Activated T-cell treated with anti-CD3 and anti-CD28 coated beads, Interleukin-2, amount 50 U/mL, for 72 hours (primary cell): ENCODE measurements around the gene PA2G4. TPM values are rescaled to one million over a fixed set of nuclear protein-coding genes. Genes with fewer than 3 reads are reported as not detected.
"Not testable (repeated sequence)": the region's sequence is repeated elsewhere in the genome, so short reads cannot be mapped to it uniquely, and the experiment has no call there.

Experiments used
- ATAC-seq, 2 donors: fragments of 150-1000 bp; cut with Tn5 transposase; replicated peaks in 1 of 2; 2 replicates each; pipeline ENCODE4 v1.10.0; 2021; ENCODE audit warnings: moderate library complexity in 2 of 2, mild to moderate bottlenecking in 1 of 2
- DNase-seq, 2 donors: peaks; one replicate each; pipeline ENCODE4 v3.0.0; 2021 to 2022; ENCODE audit warnings: mixed read lengths in 1 of 2
- H3K27ac Mint-ChIP-seq: one replicate; pipeline ENCODE4 v1.8.0; 2022; ENCODE audit warnings: mild to moderate bottlenecking, moderate library complexity, mixed read lengths
- H3K27me3 Mint-ChIP-seq: one replicate; pipeline ENCODE4 v1.8.0; 2022; ENCODE audit warnings: low read depth, mixed read lengths
- H3K36me3 Mint-ChIP-seq, 2 donors: one replicate each; pipeline ENCODE4 v1.8.0; 2022; ENCODE audit warnings: mixed read lengths in 2 of 2, mild to moderate bottlenecking in 1 of 2; ENCODE audit not compliant: insufficient read depth in 2 of 2
- H3K4me1 Mint-ChIP-seq: one replicate; pipeline ENCODE4 v1.8.0; 2022; ENCODE audit warnings: low read depth, mixed read lengths
- H3K4me3 Mint-ChIP-seq, 2 donors: one replicate each; pipeline ENCODE4 v1.8.0; 2022; ENCODE audit warnings: mild to moderate bottlenecking in 2 of 2, mixed read lengths in 2 of 2, moderate library complexity in 2 of 2
- H3K9me3 Mint-ChIP-seq, 2 donors: one replicate each; pipeline ENCODE4 v1.8.0; 2022; ENCODE audit warnings: mixed read lengths in 2 of 2
- total RNA-seq, 2 donors: library from RNA; stranded (reverse); gene quantifications; one replicate each; pipeline ENCODE4 v1.2.3, GENCODE V29; 2022

Gene PA2G4
- 100 to 1,000 TPM; 226 to 265 TPM for total RNA-seq

DNA sequence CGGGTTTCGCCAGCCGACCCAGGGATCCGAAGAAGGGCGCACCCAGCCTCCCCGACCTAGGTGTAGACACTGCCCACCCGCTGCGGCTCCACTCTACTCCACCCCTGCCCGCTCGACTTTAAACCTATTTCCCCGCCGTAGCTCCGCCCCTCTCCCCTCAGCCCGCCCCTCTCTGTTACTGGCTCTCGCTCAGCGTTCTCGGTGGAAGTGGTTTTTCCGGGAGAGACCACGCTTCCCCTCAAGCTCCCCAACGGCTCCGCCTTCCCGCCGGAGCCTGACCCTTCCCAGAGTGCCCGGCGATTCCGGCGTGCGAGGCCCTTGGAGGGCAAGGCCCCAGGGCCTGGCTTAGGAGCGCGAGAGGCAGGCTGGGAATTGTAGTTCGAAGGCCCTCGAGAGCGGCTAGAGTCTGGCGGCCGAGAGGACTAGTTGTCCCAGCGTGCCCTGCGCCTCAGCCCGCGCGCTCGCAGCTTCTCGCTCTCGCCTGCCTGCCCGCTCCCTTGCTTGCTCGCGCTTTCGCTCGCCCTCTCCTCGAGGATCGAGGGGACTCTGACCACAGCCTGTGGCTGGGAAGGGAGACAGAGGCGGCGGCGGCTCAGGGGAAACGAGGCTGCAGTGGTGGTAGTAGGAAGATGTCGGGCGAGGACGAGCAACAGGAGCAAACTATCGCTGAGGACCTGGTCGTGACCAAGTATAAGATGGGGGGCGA, at the start of gene PA2G4:
TSS of gene PA2G4 (plus strand) at position 451 of the 706 bp plus-strand sequence. CDS start at position 630, 179 bp downstream.
- peaks cover 49% of the 10 kb centered on the region for H3K4me1 Mint-ChIP-seq

DNA sequence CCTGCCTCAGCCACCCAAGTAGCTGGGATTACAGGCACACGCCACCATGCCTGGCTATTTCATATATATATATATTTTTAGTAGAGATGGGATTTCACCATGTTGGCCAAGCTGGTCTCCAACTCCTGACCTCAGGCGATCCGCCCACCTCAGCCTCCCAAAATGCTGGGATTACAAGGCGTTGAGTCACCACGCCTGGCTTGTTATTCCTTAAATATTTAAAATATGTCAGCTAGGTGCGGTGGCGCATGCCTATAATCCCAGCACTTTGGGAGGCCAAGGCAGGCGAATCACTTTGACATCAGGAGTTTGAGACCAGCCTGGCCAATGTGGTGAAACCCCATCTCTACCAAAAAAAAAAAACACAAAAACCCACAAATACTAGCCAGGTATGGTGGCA, 44.4 kb upstream of the PA2G4 start:
- not testable (repeated sequence) for H3K36me3 Mint-ChIP-seq, ATAC-seq, DNase-seq, H3K9me3 Mint-ChIP-seq, H3K4me3 Mint-ChIP-seq, H3K4me1 Mint-ChIP-seq, H3K27ac Mint-ChIP-seq, H3K27me3 Mint-ChIP-seq

More for the DNA sequence above, at the start of gene PA2G4:
- DNase-seq (peak; percentile 98 to 99), ATAC-seq (peak; percentile 93 to 94)
- H3K27ac Mint-ChIP-seq, result peak within 1 kb of the TSS; percentile 98
- peak within 1 kb of the TSS; percentile 94 to 97 for H3K4me3 Mint-ChIP-seq
- H3K27me3 Mint-ChIP-seq, result no peaks in the 10 kb centered on the region
- no peaks in the 10 kb centered on the region for H3K9me3 Mint-ChIP-seq
- peaks cover 13 to 15% of the 10 kb centered on the region in 2 donors for H3K36me3 Mint-ChIP-seq

DNA sequence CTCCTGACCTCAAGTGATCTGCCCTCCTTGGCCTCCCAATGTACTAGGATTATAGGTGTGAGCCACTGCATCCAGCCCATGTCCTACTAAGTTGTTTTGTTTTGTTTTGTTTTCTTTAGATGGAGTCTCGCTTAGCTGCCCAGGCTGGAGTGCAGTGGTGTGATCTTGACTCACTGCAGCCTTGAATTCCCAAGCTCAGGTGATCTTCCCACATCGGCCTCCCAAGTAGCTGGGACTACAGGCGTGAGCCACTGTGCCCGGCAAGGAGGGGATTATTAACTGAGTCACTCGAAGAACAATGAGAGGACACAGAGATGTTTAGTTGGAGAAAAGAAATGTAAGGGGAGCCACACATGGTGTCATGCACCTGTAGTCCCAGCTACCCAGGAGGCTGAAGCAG, 42.4 kb upstream of the PA2G4 start:
- H3K4me3 Mint-ChIP-seq, result no peak overlapping the region
- H3K27ac Mint-ChIP-seq, result no peak overlapping the region
- H3K27me3 Mint-ChIP-seq, result no peaks in the 10 kb centered on the region
- no peaks in the 10 kb centered on the region for H3K36me3 Mint-ChIP-seq
- H3K9me3 Mint-ChIP-seq, result no peaks in the 10 kb centered on the region
- DNase-seq (no peak), ATAC-seq (no peak)
- peaks cover 4% of the 10 kb centered on the region for H3K4me1 Mint-ChIP-seq

DNA sequence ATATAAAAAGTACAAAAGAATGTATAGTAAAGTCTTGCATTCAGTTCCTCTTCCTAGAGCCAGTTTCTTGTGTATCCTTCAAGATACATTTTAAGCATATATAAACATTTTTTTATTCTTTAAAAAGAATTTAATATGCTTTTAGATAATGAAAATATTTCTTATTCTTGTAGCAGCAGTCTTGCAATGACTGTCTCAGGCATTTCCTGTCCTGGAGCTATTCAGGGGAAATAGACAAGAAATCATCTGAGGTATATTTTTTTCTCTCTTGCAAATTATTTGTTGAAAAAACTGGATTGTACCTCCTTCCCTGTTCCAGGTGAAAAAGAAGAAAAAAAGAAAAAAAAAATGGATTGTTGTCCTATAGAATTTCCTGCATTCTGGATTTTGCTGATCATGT, 41.4 kb upstream of the PA2G4 start:
- DNase-seq (no peak), ATAC-seq (no peak)
- no peak overlapping the region for H3K4me3 Mint-ChIP-seq
- no peaks in the 10 kb centered on the region for H3K9me3 Mint-ChIP-seq
- peaks cover 7% of the 10 kb centered on the region for H3K4me1 Mint-ChIP-seq
- H3K27ac Mint-ChIP-seq, result no peak overlapping the region
- no peaks in the 10 kb centered on the region for H3K36me3 Mint-ChIP-seq
- no peaks in the 10 kb centered on the region for H3K27me3 Mint-ChIP-seq

DNA sequence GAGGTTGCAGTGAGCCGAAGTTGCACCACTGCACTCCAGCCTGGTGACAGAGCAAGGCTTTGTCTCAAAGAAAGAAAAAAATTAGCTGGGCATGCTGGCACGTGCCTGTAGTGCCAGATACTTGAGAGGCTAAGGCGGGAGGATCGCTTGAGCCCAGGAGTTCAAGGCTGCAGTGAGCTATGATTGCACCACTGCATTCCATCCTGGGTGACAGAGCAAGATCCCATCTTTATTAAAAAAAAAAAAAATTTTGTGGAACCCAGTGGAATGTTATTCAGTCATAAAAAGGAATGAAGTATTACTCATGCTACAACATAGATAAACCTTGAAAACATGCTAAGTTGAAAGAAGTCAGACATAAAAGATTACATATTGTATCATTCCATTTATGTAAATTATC, 32.7 kb upstream of the PA2G4 start:
- no peak for DNase-seq
- H3K36me3 Mint-ChIP-seq, result no peaks in the 10 kb centered on the region
- no peaks in the 10 kb centered on the region for H3K27me3 Mint-ChIP-seq
- no peak overlapping the region for H3K27ac Mint-ChIP-seq
- no peaks in the 10 kb centered on the region for H3K9me3 Mint-ChIP-seq
- ATAC-seq, result no peak
- peaks cover 6% of the 10 kb centered on the region for H3K4me1 Mint-ChIP-seq
- no peak overlapping the region for H3K4me3 Mint-ChIP-seq

DNA sequence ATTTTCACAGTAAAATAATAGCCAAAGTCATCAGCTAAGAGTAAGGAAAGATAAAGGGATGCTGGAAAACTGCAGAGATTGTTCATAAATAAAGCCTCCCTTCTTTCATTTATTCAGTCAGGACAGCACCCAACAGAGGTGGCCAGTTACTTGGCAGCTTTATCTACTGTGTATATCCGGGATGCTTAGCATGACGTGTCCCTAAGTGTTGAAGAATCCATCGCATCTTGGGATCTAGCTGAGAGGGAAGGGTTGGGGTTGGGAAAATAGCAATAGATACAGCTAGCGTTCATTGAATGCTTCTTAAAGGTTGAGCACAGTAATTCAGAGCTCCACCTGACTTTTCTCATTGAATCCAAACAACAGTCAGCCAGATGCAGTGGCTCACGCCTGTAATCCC, 30.0 kb upstream of the PA2G4 start:
- no peak for ATAC-seq
- Mint-ChIP-seq H3K36me3 (no peaks in the 10 kb centered on the region), H3K27ac (no peak overlapping the region), H3K9me3 (no peaks in the 10 kb centered on the region), H3K4me3 (no peak overlapping the region), H3K4me1 (no peaks in the 10 kb centered on the region), H3K27me3 (no peaks in the 10 kb centered on the region)
- DNase-seq, result no peak

DNA sequence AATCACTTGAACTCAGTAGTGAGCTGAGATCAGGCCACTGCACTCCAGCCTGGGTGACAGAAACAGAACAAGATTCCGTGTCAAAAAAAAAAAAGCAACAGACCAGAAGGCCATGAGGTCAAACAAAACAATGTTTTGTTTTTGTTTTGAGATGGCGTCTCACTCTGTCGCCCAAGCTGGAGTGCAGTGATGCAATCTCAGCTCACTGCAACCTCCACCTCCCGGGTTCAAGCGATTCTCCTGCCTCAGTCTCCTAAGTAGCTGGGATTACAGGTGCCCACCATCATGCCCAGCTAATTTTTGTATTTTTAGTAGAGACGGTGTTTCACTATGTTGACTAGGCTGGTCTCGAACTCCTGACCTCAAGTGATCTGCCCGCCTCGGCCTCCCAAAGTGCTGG, 26.4 kb upstream of the PA2G4 start:
- H3K4me1 Mint-ChIP-seq, H3K36me3 Mint-ChIP-seq, H3K9me3 Mint-ChIP-seq, DNase-seq, ATAC-seq, H3K27ac Mint-ChIP-seq: not testable (repeated sequence)
- H3K27me3 Mint-ChIP-seq, result peaks cover 12% of the 10 kb centered on the region
- H3K4me3 Mint-ChIP-seq, result peak overlapping the region in 1 of 2 donors; percentile 36

DNA sequence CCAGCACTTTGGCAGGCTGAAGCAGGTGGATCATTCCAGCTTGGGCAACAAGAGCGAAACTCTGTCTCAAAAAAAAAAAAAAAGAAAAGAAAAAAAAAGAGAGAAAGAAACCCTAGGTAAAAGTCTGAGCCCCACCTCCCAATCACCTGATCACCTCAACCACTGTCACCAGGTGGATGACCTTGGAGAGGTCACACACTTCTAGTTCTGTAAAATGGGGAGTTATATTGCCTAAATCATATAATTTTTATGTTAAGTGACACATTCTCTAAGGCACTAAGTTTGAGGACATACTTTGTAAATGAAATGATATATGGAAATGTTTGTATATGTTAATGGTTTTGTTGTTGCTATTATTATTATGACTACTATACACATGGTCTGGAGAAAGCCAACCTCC, 25.9 kb upstream of the PA2G4 start:
- ATAC-seq (no peak), DNase-seq (no peak)
- no peaks in the 10 kb centered on the region for H3K36me3 Mint-ChIP-seq
- peaks cover 4% of the 10 kb centered on the region for H3K4me1 Mint-ChIP-seq
- peaks cover 12% of the 10 kb centered on the region for H3K27me3 Mint-ChIP-seq
- peak overlapping the region; percentile 82 to 88 for H3K4me3 Mint-ChIP-seq
- no peaks in the 10 kb centered on the region for H3K9me3 Mint-ChIP-seq
- H3K27ac Mint-ChIP-seq, result no peak overlapping the region

DNA sequence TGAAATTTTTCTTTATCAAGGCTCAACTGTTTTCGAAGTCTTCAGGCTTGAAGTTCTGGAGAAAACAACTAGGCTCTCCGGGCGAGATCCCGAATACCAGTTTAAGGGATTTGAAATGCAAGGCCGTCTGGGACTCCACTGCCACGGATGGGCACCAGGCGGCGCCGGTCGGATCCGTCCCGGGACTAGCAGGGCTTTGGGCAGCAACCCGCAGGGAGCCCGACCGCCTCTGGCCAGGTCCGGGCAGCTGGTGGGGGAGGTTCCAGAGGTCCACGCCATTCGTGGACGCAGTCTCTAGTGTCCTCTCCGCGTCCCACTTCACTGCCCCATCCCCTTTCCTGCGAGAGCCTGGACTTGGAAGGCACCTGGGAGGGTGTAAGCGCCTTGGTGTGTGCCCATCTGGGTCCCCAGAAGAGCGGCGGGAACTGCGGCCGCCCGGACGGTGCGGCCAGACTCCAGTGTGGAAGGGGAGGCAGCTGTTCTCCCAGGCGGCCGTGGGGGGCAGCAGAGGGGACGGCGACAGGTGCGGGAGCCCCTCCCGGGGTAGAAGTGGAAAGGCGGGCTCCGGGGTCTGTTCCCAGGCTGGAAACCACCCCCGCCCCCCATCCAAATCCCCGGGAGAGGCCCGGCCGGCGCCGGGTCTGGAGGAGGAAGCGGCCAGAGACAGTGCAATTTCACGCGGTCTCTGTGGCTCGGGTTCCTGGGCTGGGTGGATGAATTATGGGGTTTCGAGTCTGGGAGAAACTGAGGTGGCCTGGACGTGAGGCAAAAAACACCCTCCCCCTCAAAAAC, 25.2 kb upstream of the PA2G4 start:
- DNase-seq (peak; percentile 63 to 64), ATAC-seq (peak; percentile 57 to 65)
- H3K27ac Mint-ChIP-seq, result no peak overlapping the region
- H3K36me3 Mint-ChIP-seq, result no peaks in the 10 kb centered on the region
- H3K4me3 Mint-ChIP-seq, result peak overlapping the region; percentile 82 to 88
- peaks cover 19% of the 10 kb centered on the region for H3K27me3 Mint-ChIP-seq
- peaks cover 4% of the 10 kb centered on the region for H3K4me1 Mint-ChIP-seq
- no peaks in the 10 kb centered on the region for H3K9me3 Mint-ChIP-seq

DNA sequence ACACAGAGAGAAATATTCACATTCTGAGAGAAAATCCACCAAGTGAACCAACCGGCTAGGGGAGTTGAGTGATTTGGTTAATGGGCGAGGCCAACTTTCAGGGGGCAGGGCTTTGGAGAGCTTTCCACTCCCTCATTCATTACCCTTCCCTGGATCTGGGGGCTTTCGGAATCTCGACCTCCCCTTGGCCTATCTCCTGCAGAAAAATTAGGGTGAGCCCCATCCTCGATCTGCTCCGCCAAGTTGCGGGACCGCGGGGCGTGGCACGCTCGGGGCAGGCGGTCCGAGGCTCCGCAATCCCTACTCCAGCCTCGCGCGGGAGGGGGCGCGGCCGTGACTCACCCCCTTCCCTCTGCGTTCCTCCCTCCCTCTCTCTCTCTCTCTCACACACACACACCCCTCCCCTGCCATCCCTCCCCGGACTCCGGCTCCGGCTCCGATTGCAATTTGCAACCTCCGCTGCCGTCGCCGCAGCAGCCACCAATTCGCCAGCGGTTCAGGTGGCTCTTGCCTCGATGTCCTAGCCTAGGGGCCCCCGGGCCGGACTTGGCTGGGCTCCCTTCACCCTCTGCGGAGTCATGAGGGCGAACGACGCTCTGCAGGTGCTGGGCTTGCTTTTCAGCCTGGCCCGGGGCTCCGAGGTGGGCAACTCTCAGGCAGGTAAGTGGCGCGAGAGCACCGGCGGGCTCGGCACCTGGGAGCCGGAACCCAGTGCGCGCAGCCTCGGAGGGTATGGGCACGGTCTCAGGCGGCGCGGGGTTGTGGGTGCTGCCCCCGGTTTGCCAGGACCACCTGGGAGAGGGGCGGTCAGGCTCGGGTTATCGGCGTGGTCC, 24.4 kb upstream of the PA2G4 start, which contains the start of gene ERBB3:
TSS of gene ERBB3 (plus strand) at position 443 of the 833 bp plus-strand sequence. CDS start at position 579, 136 bp downstream.
- ATAC-seq, result peak; percentile 88 to 92
- H3K9me3 Mint-ChIP-seq, result no peaks in the 10 kb centered on the region
- peak; percentile 68 to 78 for DNase-seq
- H3K4me1 Mint-ChIP-seq, result peaks cover 4% of the 10 kb centered on the region
- H3K4me3 Mint-ChIP-seq, result peak within 1 kb of the TSS; percentile 82 to 88
- no peak within 1 kb of the TSS for H3K27ac Mint-ChIP-seq
- H3K36me3 Mint-ChIP-seq, result no peaks in the 10 kb centered on the region
- peaks cover 19% of the 10 kb centered on the region for H3K27me3 Mint-ChIP-seq

DNA sequence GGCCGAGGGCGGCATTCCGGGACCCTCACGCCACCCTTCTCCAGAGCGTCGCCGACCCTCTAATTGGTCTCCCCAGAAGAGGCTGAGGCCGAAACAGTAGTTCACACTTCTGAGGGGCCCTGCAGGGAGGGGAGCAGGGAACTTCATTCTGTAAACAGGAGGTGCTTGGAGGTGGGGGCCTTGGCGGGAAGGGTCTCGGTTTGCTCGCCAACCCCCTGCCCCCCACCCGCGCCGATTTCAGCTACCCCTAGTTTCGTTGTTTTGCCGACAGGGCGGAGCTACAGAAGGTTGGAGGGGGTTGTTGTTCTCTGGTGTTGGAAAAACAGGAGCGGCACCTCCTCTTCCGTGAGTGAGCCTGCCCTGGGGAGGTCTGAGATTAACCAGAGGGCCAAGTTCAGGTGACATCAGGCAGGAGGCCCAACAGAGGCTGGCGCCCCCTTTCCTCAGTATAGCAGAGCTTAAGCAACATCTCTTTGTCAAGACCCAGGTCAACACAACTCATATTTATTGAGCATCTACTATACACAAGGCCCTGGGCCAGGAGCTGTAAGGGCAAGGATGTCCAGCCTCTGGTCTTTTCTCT, 23.7 kb upstream of the PA2G4 start:
- no peaks in the 10 kb centered on the region for H3K9me3 Mint-ChIP-seq
- no peaks in the 10 kb centered on the region for H3K36me3 Mint-ChIP-seq
- ATAC-seq, result no peak
- no peak for DNase-seq
- H3K27me3 Mint-ChIP-seq, result peaks cover 19% of the 10 kb centered on the region
- no peak overlapping the region for H3K27ac Mint-ChIP-seq
- H3K4me1 Mint-ChIP-seq, result peaks cover 4% of the 10 kb centered on the region
- H3K4me3 Mint-ChIP-seq, result peak overlapping the region; percentile 82 to 88

DNA sequence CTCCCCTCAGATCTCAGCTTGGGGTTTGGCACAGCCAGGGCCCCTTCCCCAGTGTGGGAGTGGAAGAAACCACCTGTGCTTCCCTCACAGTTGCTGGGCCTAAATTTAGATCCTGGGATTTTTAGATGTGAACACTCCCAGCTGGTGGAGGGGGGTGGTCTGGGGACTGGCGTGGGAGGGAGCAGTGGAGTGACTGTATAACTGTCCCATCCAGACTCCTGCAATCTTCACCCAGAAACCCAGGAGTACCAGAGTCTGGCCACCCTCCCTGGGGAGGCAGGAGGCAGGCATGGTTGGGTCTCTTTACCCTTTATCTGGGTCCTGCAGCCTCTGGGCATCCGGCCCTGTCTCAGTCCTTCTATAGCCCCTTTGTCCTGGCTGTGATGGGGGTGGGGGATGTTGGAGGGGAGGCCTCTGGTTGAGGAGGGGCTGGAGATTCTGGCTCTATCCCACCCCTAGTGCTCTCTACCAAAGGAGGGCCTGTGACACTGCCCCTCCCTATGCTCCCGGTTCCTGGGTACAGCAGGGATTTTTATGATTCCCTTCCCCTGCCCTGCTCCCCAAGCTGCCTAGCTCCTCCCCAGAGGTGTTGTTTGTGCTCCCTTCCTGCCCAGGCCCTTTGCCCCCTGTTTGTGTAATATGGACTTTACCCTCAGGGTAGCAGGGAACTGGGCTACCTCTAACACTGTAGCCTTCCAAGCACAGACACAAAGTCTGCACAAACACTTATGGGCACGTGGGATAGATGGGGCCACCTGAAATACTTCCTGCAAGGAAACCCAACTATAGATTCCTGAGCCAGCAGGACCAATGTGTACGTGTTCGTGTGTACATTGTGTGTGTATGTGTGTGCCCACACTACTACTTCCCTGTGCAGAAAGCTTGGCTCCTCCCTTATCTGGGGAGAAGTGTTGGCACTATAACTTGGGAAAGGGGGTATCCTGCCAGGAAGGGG, 22.7 kb upstream of the PA2G4 start:
- peak overlapping the region; percentile 3 to 12 for H3K4me3 Mint-ChIP-seq
- DNase-seq, result no peak

More for the DNA sequence above, 22.7 kb upstream of the PA2G4 start:
- ATAC-seq, result no peak
- Mint-ChIP-seq H3K27ac (peak overlapping the region; percentile 48), H3K4me1 (peaks cover 4% of the 10 kb centered on the region), H3K9me3 (no peaks in the 10 kb centered on the region), H3K36me3 (no peaks in the 10 kb centered on the region), H3K27me3 (peaks cover 19% of the 10 kb centered on the region)
